SU-DHL-6 (cell line): ENCODE data around the gene GP1BB.
"Not testable (repeated sequence)": the region's sequence is repeated elsewhere in the genome, so short reads cannot be mapped to it uniquely, and the experiment has no call there.

Source experiments
- H2AFZ ChIP-seq: fragments of 200-600 bp; sonication (generic); 2 replicates; pipeline ENCODE4 v1.6.1; 2014; ENCODE audit warnings: low read depth, mild to moderate bottlenecking, moderate library complexity, mixed read lengths, antibody characterized with exemption, low read length; ENCODE audit not compliant: severe bottlenecking
- H3F3A ChIP-seq: fragments of 200-600 bp; shearing (Covaris generic); 2 replicates; pipeline ENCODE4 v1.6.0; 2016; ENCODE audit warnings: antibody characterized with exemption, mild to moderate bottlenecking; ENCODE audit not compliant: insufficient read depth
- H3K27ac ChIP-seq: fragments of 200-600 bp; sonication (generic); 2 replicates; pipeline ENCODE4 v1.5.1; 2016; ENCODE audit warnings: low read depth, mild to moderate bottlenecking, low read length, moderate library complexity, mixed read lengths
- H3K27me3 ChIP-seq: fragments of 200-600 bp; sonication (generic), shearing (Covaris generic); 2 replicates; pipeline ENCODE4 v1.6.0; 2014; ENCODE audit warnings: mild to moderate bottlenecking, low read length
- H3K36me3 ChIP-seq: fragments of 200-600 bp; sonication (generic); 2 replicates; pipeline ENCODE4 v1.6.1; 2014; ENCODE audit warnings: mild to moderate bottlenecking, low read length, mixed read lengths
- H3K4me2 ChIP-seq: fragments of 300-600, 200-600 bp; shearing (Covaris generic), sonication (generic); 2 replicates; pipeline ENCODE4 v1.6.0; 2014; ENCODE audit warnings: low read length, low read depth, mild to moderate bottlenecking; ENCODE audit not compliant: poor library complexity, severe bottlenecking
- H3K4me3 ChIP-seq: fragments of 200-600 bp; sonication (generic); 2 replicates; pipeline ENCODE4 v1.5.1; 2014; ENCODE audit warnings: antibody characterized with exemption, low read length, mild to moderate bottlenecking, mixed read lengths; ENCODE audit not compliant: insufficient read depth, poor library complexity, severe bottlenecking
- H3K79me2 ChIP-seq: fragments of 200-600 bp; sonication (generic); 2 replicates; pipeline ENCODE4 v1.6.1; 2014; ENCODE audit warnings: mild to moderate bottlenecking, low read length, moderate library complexity; ENCODE audit not compliant: insufficient read depth
- H3K9ac ChIP-seq: fragments of 200-600 bp; sonication (generic); 2 replicates; pipeline ENCODE4 v1.7.0; 2014; ENCODE audit warnings: mild to moderate bottlenecking, low read length
- H3K9me2 ChIP-seq: fragments of 200-600 bp; sonication (generic); replicated peaks from 2 replicates; pipeline ENCODE4 v1.6.1; 2014; ENCODE audit warnings: low read length; ENCODE audit not compliant: insufficient read depth
- H3K9me3 ChIP-seq: fragments of 200-600 bp; sonication (generic); 2 replicates; pipeline ENCODE4 v1.6.1; 2014; ENCODE audit warnings: low read length, mixed read lengths; ENCODE audit not compliant: insufficient read depth
- H4K20me1 ChIP-seq: fragments of 200-600 bp; sonication (generic); 2 replicates; pipeline ENCODE4 v1.6.1; 2014; ENCODE audit warnings: low read depth, mild to moderate bottlenecking, antibody characterized with exemption, low read length, moderate library complexity, mixed read lengths
- CTCF ChIP-seq: fragments of 200-600 bp; sonication (generic); IDR thresholded peaks from one replicate; pipeline ENCODE4 v1.5.1; 2017; ENCODE audit warnings: antibody characterized with exemption, mild to moderate bottlenecking, low read length, moderate library complexity; ENCODE audit not compliant: insufficient read depth, poor library complexity, severe bottlenecking
- EZH2phosphoT487 ChIP-seq: fragments of 200-600 bp; sonication (generic), shearing (Covaris generic); conservative IDR thresholded peaks from 2 replicates; pipeline ENCODE4 v1.6.1; 2018; ENCODE audit warnings: mild to moderate bottlenecking, antibody characterized with exemption, low read length, moderate library complexity, mixed read lengths

GP1BB gene

DNA sequence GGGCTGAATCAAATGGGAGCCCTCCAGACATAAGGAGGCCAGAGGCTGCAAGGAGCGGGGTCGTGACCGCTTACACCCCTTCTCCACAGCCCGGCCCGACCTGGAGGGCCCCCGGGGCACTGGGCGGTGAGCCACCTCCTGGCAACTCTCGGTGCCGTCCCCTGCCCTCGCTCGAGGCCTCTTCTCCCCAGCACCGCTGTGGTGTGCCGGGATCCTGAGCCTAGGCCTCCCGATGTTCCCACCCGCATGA is 432 bp upstream of the GP1BB start:
- H4K20me1 ChIP-seq: no peaks in the 10 kb centered on the region
- TF ChIP-seq EZH2phosphoT487 (no peak), CTCF (no peak)
- H3F3A ChIP-seq: no peaks in the 10 kb centered on the region
- no peaks in the 10 kb centered on the region for H3K9me2 ChIP-seq
- H3K27ac ChIP-seq: no peak overlapping the region
- no peaks in the 10 kb centered on the region for H3K36me3 ChIP-seq
- no peaks in the 10 kb centered on the region for H3K27me3 ChIP-seq
- no peaks in the 10 kb centered on the region for H3K9me3 ChIP-seq
- no peaks in the 10 kb centered on the region for H3K79me2 ChIP-seq
- no peak overlapping the region for H3K4me2 ChIP-seq
- H2AFZ ChIP-seq: no peak overlapping the region
- H3K9ac ChIP-seq: no peak overlapping the region
- no peak overlapping the region for H3K4me3 ChIP-seq

DNA sequence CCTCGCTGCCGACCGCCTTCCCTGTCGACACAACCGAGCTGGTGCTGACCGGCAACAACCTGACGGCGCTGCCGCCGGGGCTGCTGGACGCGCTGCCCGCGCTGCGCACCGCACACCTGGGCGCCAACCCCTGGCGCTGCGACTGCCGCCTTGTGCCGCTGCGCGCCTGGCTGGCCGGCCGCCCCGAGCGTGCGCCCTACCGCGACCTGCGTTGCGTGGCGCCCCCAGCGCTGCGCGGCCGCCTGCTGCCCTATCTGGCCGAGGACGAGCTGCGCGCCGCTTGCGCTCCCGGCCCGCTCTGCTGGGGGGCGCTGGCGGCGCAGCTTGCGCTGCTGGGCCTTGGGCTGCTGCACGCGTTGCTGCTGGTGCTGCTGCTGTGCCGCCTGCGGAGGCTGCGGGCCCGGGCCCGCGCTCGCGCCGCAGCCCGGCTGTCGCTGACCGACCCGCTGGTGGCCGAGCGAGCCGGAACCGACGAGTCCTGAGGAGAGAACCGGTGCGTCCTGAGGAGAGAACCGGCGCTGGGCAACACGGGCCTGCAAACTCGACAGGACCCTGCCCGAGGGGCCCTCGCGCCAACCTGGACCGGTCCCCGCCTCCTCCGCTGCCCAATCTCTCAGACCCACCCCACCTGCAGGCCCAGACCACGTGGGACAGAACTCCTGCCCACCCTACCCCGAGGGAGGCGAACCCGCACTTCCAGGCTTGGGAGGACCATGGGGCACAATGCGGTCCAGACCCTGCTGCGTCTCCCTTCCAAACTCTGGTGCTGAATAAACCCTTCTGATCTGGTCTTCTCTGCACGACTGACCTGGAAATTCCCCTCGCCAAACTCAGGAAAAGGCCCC is 866 bp downstream of the GP1BB start:
- no peaks in the 10 kb centered on the region for H3K79me2 ChIP-seq
- no peaks in the 10 kb centered on the region for H3K9me3 ChIP-seq
- no peak overlapping the region for H3K4me3 ChIP-seq
- no peak overlapping the region for H2AFZ ChIP-seq
- TF ChIP-seq CTCF (no peak), EZH2phosphoT487 (no peak)
- no peaks in the 10 kb centered on the region for H3K9me2 ChIP-seq
- H3K27ac ChIP-seq: no peak overlapping the region
- H4K20me1 ChIP-seq: no peaks in the 10 kb centered on the region
- H3K9ac ChIP-seq: no peak overlapping the region
- H3K4me2 ChIP-seq: no peak overlapping the region
- H3F3A ChIP-seq: no peaks in the 10 kb centered on the region
- H3K36me3 ChIP-seq: no peaks in the 10 kb centered on the region
- H3K27me3 ChIP-seq: no peaks in the 10 kb centered on the region

GRCh38 chr22:19724927-19725661 is 1.8 kb downstream of the GP1BB start:
- Histone ChIP-seq H3K9me2 (no peaks in the 10 kb centered on the region), H4K20me1 (no peaks in the 10 kb centered on the region), H3F3A (no peaks in the 10 kb centered on the region), H3K9me3 (no peaks in the 10 kb centered on the region), H3K27me3 (no peaks in the 10 kb centered on the region), H2AFZ (no peak overlapping the region), H3K36me3 (no peaks in the 10 kb centered on the region), H3K9ac (no peak overlapping the region), H3K4me3 (no peak overlapping the region), H3K79me2 (no peaks in the 10 kb centered on the region), H3K27ac (no peak overlapping the region), H3K4me2 (no peak overlapping the region)
- TF ChIP-seq EZH2phosphoT487 (no peak), CTCF (no peak)

DNA sequence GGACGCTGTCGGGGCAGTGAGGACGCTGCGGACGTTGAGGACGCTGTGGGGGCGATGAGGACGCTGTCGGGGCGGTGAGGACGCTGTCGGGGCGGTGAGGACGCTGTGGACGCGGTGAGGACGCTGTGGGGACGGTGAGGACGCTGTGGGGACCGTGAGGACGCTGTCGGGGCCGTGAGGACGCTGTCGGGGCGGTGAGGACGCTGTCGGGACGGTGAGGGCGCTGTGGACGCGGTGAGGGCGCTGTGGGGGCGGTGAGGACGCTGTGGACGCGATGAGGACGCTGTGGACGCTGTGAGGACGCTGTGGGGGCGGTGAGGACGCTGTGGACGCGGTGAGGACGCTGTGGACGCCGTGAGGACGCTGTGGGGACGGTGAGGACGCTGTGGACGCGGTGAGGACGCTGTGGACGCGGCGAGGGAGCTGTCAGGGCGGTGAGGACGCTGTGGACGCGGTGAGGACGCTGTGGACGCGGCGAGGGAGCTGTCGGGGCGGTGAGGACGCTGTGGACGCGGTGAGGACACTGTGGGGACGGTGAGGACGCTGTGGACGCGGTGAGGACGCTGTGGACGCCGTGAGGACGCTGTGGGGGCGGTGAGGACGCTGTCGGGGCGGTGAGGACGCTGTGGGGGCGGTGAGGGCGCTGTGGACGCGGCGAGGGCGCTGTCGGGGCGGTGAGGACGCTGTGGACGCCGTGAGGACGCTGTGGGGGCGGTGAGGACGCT is 2.9 kb downstream of the GP1BB start:
- H3K36me3 ChIP-seq, H2AFZ ChIP-seq, H3F3A ChIP-seq, H3K27me3 ChIP-seq, H3K4me3 ChIP-seq, H3K27ac ChIP-seq, H4K20me1 ChIP-seq, H3K9ac ChIP-seq, H3K9me2 ChIP-seq, H3K9me3 ChIP-seq, H3K79me2 ChIP-seq, H3K4me2 ChIP-seq: not testable (repeated sequence)
